ENCODE results near the gene EHD4.

EHD4 gene

DNA sequence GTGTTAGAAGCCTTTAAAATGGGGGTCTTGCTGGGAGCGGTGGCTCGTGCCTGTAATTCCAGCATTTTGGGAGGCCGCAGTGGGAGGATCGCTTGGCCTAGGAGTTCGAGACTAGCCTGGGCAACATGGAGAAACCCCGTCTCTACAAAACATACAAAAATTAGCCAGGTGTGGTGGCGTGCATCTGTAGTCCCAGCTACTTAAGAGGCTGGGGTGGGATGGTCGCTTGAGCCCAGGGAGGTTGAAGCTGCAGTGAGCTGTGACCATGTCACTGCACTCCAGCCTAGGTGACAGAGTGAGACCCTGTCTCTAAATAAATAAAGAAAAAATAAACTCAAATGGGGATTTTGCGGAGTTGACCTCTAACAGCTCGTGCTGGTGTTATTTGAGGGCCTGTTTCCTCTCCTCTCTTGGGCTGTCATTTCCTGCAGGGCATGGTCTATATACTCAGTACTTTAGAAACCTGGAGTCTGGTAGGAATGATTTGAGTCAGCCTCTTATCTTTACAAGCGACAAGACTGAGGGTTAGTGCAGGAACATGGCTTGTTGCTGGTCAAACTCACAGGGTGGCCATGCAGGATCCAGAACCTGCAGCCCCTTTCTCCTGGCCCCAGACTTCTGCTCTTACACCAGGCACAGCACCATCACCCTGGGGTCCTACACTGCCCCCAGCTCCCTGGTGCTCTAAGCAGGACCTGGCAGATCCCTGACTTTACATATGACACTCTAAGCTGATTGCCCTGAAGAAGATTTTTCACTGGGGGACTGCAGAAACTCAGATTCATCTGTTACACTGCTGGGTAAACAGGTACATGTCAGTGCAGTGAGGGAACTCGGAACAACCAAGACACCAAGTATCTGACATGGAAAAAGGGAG lies 15.1 kb downstream of the EHD4 start:
- DNase-seq (ENCODE audit: low read depth in 2 of 2), result no peak

DNA sequence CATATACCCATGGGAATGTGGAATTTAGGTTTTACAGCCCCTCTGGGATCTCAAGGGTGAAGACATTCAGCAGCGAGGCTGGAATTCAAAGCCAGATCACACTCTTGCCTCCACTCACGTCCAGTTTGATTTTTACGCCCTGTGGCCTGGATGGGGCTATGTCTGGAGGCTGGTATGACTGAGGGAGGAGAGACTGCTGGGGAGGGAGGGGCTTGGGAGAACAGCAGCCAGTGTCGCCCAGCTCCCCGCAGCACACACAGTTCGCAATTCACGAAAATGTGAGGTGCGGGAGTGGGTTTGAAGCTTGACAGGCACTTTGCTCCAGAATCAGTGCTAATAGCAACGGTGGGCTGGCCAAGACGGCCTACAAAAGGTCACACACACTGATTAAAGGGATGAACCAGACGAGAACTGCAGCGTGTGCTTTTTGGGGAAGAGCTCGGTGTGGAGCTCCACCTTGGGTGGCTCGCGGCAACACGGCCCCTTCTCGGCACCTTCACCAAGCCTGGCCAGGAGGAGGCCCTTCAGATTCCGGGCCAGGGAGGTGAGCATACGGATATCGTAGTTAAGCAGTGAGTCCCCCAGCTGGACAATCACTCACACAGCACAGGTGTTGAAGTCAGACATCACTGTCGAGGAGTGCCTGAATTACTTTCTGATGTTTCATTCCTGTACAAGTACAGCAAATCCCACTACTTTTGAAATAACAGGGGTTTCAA lies 16.4 kb downstream of the EHD4 start:
- DNase-seq (ENCODE audit: low read depth in 2 of 2), result no peak

DNA sequence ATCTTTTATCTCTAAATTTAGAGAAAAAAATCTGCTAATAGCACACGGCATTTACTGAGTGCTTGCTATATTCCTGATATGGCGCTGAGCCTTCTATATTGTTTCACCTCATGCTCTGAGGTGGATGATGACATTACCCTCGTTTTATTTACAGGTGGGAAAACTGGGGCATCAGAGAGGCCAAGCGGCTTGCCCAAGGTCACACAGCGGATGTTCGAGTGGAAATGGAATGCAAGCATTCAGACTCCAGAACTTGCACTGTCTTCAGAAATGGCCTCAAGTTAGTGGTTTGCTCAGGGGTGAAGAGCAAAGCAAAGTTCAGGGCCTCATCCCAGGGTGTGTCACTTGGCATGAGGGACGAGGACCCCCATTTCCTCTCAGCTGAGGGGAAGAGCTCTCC lies 17.3 kb downstream of the EHD4 start:
- DNase-seq (ENCODE audit: low read depth in 2 of 2), result no peak

DNA sequence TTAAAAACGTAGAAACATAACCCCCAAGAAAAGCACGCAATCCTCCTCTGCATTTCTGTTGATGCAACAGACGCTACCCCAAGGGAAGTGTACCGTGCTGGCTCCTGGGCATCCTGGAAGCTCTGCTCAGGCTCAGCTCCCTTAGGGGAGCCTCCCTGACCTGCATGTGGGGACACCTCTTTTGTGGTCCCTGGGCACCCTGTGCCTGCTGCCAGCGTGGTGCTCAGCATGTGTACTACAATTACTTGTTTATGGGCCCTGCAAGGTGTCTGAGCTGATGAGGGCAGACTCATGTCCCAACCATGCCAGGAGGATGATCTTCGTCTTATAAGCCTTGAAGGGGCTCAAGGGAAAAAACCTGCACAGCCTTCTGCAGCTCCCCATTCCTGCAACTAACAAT lies 18.3 kb downstream of the EHD4 start:
- no peak for DNase-seq (ENCODE audit: low read depth in 2 of 2)

DNA sequence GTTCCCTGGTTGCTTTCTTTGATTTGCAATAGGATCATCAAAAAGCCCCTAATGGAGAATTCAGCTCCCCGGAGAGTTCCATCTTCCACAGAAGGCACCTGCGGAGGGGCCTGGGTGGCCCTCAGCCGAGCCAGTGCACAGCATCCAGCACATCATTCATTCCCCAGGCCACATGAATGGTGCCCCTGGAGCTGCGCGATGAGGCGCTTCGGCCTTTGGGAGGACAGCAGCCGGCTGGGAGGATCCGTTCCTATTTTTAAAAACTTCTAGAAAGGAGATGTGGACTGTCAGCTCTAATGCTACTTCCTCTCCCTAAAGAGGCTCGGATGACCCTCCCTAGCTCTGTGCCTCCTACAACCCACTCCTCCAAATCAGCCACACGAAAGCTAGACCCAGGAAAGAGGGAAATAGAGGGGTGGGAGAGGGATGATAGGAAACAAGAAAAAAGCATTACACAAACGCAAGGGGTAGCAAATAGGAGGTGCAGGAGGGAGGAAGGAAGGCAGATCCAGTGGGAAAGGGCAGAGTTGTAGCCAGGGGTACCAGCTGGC lies 20.3 kb downstream of the EHD4 start:
- DNase-seq (ENCODE audit: low read depth in 2 of 2), result no peak

DNA sequence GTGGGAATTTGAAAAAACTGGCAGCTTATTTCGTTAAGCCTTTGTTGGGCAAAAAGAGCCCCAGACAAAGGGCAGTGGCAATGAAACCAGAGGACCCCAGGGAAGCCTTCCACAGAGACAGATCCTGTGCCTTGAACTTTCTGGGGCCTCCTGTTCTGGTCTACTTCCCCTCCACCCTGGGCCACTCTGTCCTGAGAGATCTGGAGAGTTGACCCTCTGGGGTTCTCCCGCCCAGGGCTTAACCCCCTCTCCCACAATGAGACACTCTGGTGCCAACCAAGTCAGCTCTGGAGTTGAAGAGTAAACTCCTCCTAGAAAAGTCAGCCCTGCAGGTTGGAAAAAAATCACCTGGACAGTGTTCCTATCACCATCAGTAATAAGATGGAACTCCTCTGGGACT lies 20.8 kb downstream of the EHD4 start:
- DNase-seq (ENCODE audit: low read depth in 2 of 2), result no peak

DNA sequence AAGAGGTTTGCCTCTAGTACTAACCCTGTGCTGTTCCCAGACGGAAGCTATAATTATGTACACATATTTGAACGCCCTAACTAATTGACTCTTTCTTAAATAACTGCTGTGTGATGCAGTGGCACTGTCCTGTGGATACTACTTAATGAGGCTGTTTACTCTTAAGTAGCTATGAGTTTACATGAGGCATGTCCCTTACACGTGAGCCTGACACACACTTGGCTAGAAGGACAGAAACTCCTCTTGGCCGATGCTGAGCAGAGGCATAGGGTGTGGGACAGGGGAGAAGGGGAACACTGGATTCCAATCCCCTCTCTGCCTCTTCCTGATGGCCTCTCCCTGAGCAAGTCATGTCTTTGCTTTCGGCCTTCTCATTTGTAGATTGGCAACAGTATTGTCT lies 21.9 kb downstream of the EHD4 start:
- no peak for DNase-seq (ENCODE audit: low read depth in 2 of 2)

DNA sequence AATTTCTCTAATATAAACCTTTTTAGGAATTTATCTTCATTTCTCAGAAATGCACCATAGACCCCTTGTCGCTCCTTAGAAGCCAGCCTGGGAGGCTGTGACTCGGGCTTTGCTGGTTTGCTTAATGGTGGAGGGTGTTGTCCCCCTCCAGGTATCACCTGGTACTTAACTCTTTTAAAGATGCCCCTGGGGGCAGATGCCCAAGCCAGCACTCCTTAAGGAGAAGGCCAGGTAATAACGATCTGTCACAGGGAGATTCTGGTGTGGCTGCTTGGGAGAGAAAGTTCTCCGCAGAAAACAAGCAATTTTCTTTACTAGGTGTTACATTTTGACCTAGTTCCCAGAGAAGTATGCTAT lies 22.3 kb downstream of the EHD4 start:
- DNase-seq (ENCODE audit: low read depth in 2 of 2), result no peak

DNA sequence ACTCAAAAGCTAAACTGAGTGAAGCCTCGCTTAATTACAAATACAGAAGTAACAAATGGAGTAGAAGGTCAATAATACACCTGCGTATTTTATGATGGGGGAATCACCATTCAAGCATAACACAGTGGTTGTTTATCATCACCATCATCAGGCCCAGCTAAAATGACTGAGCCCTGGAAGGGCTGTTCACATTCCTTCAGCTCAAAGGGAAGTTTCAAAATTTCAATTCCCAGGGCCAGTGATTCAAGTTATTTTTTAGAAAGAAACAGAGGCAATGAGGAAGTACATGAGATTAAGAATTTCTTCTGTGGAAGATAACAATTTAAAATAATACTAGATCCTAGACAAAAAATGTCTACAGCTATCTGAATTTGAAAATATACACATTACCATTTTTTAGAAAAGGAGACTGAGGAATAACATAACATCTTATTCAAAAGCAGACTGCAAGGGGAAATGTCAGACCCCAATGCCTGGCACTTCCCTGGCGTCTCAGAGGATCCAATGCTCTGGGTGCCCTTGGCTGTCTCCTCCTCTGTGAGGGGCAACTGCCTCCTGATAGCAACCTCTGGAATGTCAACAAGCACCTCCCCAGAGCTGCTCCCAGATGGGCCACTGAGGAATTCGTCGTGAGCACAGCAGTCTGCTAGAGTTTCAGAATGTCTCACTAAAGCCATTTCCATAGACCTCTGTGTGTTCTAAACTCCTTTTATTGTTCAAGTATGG lies 22.8 kb downstream of the EHD4 start:
- DNase-seq (ENCODE audit: low read depth in 2 of 2), result no peak

DNA sequence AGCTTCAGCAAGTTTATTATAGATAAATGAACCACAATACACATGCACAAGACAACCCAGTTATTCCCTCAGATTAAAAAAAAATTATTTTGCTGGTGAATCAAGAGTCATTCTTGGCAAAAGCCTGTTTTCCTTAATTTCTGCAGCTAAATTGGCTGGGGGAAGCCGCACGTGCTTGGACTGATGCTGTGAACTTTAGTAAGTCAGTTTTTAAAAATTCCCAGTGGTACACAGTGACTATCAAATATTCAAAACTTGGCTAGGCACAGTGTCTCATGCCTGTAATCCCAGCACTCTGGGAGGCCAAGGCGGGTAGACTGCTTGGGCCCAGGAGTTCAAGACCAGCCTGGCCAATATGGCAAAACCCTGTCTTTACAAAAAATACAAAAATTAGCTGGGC lies 23.9 kb downstream of the EHD4 start:
- no peak for DNase-seq (ENCODE audit: low read depth in 2 of 2)

DNA sequence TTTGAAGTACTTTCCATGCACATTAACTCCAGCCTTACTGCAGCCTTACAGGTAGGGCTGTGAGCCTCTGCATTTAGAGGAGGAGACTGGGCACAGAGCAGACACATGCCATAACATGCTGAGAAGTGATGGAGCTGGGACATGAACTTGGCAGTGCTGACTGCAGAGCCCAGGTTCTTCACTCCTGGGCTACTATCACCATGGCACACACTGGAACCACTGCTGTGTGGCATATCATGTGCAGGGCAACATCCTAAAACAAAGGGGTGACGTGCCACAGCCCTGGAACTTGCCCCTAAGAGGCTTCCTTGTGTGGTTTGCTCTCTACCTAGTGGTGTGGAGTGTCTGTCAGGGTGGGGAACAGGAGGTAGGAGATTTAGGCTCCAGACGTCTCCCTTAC lies 25.4 kb downstream of the EHD4 start:
- no peak for DNase-seq (ENCODE audit: low read depth in 2 of 2)

DNA sequence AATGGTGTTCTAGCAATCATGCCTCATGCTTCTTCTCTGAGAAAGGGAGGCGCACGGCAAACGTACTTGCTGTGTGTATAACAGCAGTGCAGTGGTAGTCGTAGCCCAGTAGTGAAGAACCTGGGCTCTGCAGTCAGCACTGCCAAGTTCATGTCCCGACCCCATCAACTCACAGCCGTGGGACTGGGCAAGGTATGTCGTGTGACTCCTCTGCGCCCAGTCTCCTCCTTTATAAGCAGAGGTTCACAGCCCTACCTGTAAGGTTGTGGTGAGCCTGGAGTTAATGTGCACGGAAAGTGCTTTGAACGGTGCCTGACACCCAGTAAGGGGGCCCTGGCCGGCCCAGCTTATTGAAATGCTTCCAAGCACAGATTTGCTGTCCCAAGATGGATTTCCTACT lies 26.6 kb downstream of the EHD4 start:
- DNase-seq (ENCODE audit: low read depth in 2 of 2), result no peak

DNA sequence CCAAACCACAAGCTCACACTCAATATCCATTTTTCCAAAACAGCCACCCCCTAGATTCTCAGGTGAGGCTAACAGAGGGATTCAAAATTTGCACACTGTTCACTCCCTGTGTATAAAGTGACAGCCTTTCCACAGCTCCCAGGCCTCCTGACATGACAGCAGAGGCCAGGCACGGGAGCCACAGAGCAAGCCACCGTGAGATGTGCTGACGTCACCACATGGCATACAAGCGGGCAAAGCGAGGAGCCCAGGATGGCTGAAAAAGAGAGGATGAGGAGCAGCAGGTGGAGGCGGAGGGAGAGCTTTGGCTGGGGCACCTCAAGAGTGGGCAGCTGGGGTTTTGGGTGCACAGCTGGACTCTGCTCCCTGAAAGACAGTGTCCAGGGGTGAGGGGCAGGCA lies 27.1 kb downstream of the EHD4 start:
- DNase-seq (ENCODE audit: low read depth in 2 of 2), result no peak

DNA sequence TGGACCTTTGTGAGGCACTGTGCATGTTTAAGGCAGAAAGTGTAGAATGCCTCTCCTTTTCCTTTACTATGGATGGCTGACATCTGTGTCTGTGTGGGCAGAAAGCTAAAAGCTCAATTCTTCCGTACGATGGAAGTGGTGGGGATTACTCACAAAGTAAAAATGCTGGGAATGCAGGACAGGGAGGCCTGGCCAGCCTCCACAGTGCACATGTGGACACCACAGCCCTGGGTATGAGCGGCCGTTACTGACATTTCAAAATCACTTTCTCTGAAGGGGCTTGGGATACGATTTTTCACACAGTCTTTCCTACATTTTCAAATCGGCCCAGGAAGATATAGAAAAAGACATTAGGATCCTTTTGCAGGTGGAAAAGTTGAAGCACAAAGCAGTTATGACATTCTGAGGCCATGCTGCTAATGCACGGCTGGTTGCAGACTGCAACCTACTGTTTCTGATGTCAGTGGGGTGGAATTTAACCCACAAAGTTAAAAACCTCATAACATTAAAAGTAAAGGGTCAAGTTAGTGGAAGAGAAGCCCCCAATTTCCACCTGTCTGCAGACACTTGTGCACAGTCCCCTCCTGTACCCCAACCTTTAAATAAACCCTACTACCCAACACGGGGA lies 27.9 kb downstream of the EHD4 start:
- no peak for DNase-seq (ENCODE audit: low read depth in 2 of 2)

DNA sequence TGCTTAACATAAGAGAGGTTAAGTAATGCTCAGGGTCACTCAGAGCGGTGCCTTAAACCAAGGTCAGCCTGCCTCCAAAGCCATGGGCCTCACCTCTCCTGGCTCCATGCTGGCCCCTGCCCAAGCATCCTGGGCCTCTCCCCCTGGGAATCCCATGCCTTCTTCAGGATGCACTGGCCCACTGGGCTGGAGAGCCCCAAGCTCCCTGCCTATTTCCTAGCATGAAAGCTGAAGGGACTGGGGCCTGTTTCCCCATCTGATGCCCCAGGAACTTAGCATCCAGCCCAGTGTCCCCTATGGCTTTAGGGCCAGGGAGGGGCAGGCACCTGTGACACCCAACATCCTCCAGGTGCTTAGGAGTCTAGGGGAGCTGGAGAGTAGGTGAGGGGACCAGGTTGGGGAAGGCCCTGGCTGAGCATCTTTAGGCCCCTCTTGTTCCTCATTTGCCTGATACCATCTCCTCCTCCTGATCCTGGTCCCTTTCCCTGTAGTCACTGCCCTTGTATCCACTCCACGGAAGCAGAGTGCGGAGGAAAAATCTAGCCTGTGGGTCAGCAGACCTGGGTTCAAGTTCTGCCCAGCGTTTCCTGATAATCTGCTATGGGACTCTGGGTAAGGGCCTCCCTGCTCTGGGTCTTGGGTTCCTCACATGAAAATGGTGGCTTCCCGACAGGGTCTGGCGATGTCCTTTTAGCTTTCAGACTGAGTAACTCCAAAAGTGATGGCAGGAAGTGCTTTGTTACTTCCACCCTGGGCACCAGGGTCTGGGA lies 28.6 kb downstream of the EHD4 start:
- DNase-seq (ENCODE audit: low read depth in 2 of 2), result no peak

DNA sequence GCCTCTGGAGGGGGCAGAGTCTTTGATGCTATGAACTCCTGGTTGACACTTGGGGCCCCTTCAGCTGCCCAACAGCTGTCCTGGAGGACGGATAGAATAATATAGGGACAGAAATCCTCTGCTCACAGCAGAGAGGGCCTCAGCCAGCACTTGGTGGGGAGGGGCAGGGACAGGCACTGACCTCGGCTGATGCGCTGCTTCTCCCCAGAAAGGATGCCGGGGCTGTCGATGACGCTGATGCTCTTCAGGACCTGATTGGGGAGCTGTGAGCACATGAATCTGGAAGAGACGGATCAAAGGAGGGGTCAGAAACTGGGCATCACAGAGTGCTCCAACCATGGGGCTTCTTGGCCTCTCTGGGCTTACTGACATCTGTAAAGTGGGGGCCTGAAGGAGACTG lies 29.5 kb downstream of the EHD4 start:
- no peak for DNase-seq (ENCODE audit: low read depth in 2 of 2)

DNA sequence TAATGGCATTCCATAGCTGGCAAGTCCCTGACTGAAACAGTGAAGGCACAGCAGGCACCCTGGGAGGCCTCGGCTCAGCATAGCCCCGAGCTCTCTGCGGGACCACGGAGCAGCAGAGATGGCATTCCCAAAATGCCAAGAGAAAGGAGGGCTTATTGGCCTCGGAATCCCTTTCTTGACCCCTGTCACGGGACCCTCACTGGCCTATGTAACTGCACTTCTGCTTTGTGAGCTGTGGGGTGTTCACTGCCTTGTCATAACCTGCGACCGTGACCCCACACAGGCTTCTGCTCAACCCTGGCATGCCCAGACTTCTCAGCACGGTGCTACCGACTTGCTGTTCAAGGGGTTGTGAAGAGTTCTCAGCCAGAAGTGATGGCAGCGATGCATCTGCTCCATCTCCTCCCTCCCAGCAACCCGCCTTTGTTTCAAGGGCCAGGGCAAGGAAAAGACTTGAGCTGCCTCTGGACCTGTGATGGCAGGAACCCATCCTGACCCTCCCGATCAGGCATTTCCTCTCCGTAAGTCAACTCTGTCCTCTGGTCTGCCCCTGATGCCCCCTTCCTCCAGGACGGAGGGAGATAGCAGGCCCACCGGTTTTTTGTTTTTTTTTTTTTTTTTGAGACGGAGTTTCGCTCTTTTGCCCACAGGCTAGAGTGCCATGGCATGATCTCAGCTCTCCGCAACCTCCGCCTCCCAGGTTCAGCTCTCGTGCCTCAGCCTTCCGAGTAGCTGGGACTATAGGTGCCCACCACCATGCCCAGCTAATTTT lies 30.5 kb downstream of the EHD4 start:
- DNase-seq (ENCODE audit: low read depth in 2 of 2), result no peak

DNA sequence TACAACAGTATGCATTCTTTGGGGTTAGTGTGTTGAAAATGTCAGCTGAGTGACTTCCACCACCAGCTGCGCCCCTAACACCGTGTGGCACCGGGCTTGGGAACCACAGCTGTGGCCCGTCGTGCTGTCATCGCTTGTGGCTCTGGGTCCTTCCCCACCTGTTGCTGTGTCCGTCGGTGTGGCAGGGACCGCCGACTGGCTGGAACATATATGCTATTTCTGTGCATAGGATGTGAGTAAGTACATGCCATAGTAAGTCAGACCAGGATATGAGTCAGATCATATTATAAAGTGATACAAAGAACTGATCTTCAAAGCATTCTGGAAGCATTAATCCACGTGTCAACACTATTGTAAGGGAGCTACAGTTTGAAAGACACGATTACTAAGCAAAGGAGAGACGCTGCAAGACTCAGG lies 31.9 kb downstream of the EHD4 start:
- no peak for DNase-seq (ENCODE audit: low read depth in 2 of 2)

DNA sequence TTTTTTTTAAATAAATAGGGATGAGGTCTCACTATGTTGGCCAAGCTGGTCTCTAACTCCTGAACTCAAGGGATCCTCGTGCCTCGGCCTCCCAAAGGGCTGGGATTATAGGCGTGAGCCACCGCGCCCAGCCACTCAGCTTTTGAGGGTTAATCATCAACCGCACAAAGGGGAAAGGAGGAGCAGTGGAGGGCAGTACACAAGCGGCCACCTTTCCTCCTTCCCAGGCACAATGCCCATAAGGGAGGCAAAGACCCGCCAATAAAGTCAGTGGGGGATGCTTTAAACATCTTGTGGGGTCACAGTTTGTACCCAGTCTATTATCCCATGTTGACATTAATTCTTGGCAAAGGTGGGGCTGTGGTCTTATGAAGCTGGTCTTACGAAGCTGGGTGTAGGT lies 32.4 kb downstream of the EHD4 start:
- DNase-seq (ENCODE audit: low read depth in 2 of 2), result no peak

DNA sequence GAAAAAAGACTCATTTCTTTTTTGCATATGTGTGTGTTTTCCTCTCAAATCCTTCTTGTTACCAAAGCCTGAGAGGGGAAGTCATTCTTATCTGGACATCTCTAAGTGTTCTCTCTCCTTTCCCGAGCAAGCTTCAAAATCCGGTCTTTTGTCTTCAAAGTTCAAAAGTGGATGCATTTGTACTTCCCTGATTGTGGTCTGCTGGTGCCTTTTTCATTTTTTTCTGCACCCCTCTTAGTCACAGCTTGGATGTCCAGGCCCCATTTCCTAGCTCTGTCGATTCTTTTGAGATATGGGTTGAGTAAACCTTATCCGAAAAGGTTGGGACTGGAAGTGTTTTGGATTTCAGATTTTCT lies 34.8 kb downstream of the EHD4 start:
- DNase-seq (ENCODE audit: low read depth in 2 of 2), result no peak

Data from stimulated activated CD4-positive, alpha-beta T cell treated with anti-CD3 and anti-CD28 coated beads, Interleukin-1b, Interleukin-23, amount 100 ng/mL, for 1 hour (primary cell).